SK-N-MC (cell line): ENCODE measurements around the gene MOB3B.

ENCODE experiments used
- DNase-seq: peaks from one replicate; pipeline ENCODE4 v3.0.0-alpha.2; 2011; ENCODE audit warnings: low read depth, low spot score
- H3K27ac ChIP-seq: fragments of 200-600 bp; sonication (generic); 2 replicates; pipeline ENCODE4 v1.5.1; 2016; ENCODE audit warnings: mixed run types
- H3K36me3 ChIP-seq: fragments of 200-600 bp; sonication (generic); 2 replicates; pipeline ENCODE4 v1.6.1; 2017; ENCODE audit warnings: antibody characterized with exemption, low read length, mixed read lengths; ENCODE audit not compliant: insufficient read depth
- H3K4me3 ChIP-seq: fragments of 200-600 bp; sonication (generic); 2 replicates; pipeline ENCODE4 v1.5.1; 2016
- H3K9ac ChIP-seq: fragments of 200-600 bp; sonication (generic); 2 replicates; pipeline ENCODE4 v1.8.0; 2017; ENCODE audit warnings: mixed run types, mixed read lengths; ENCODE audit not compliant: insufficient read length
- H3K9me3 ChIP-seq: fragments of 200-600 bp; sonication (generic); 2 replicates; pipeline ENCODE4 v1.6.1; 2017; ENCODE audit warnings: low read depth, mild to moderate bottlenecking, antibody characterized with exemption, low read length, moderate library complexity, mixed read lengths
- EZH2 ChIP-seq: fragments of 200-600 bp; sonication (generic); IDR thresholded peaks from one replicate; pipeline ENCODE4 v1.6.1; 2017; ENCODE audit warnings: antibody characterized with exemption
- FOXP2 ChIP-seq: optimal IDR thresholded peaks from 2 replicates; pipeline ENCODE3; 2011; ENCODE audit warnings: mild to moderate bottlenecking, moderate library complexity; ENCODE audit not compliant: insufficient read depth; ENCODE audit errors: extremely low read length, control extremely low read depth
- POLR2AphosphoS5 ChIP-seq: IDR thresholded peaks from 2 replicates; pipeline ENCODE4 v1.6.1; 2012; ENCODE audit warnings: mild to moderate bottlenecking, low read depth, low read length, borderline replicate concordance

MOB3B gene

DNA sequence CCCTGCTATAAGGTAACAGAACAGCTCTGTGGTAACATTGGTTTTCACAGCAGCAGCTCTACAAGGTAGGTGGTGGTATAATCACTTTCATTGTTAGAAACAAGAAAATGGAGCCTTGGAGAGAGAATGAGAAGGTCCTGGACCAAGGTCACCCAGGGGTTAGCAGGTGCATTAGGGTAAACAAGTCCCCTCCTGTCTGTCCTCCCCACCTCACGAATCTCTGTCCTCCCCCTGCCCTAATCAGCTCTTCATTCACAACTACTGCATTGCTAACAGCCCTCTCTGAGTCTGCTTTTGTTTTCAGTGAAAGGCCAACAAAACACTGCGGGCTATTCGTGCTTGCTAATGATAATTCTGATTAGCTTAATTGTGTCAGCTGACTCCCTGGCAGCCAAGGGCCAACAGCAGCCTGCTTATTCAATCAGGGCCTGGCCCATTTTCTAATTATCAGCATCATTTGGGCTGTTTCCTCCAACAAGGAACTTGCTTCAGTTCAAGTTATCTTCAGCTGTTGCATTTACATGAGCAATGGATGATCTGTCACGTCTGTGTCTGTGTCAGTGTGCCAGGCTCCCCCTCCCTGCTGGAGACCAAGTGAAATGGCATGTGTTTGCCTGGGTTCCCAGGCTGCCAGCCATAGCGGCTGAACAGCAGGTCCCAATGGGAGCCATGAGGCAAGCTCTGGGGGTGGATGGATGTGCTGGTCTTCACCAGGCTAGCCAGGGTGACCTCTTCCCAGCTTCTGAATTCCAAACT lies 176.0 kb downstream of the MOB3B start:
- no peak overlapping the region for H3K4me3 ChIP-seq
- no peaks in the 10 kb centered on the region for H3K9me3 ChIP-seq
- no peaks in the 10 kb centered on the region for H3K36me3 ChIP-seq
- no peak for TF ChIP-seq POLR2AphosphoS5
- no peak for TF ChIP-seq EZH2
- TF ChIP-seq FOXP2 = no peak
- H3K9ac ChIP-seq = no peak overlapping the region
- DNase-seq = no peak
- no peak overlapping the region for H3K27ac ChIP-seq

DNA sequence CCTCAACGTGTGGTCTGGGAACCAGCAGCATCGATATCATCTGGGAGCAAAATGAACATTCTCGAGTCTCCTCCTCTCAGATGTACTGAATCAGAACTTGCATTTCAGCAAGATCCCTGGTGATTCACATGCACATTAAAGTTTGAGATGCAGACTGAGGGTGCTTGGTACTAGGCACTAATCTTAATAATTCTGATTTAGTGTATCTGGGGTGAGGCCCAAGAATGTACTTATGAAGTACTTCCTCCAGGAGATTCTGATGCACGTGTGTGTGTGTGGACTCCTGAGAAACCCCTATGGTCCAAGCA lies 176.5 kb downstream of the MOB3B start:
- Histone ChIP-seq H3K36me3 (no peaks in the 10 kb centered on the region), H3K4me3 (no peak overlapping the region), H3K27ac (no peak overlapping the region), H3K9me3 (no peaks in the 10 kb centered on the region), H3K9ac (no peak overlapping the region)
- TF ChIP-seq POLR2AphosphoS5 = no peak
- TF ChIP-seq FOXP2 = no peak
- TF ChIP-seq EZH2 = no peak
- DNase-seq = no peak

DNA sequence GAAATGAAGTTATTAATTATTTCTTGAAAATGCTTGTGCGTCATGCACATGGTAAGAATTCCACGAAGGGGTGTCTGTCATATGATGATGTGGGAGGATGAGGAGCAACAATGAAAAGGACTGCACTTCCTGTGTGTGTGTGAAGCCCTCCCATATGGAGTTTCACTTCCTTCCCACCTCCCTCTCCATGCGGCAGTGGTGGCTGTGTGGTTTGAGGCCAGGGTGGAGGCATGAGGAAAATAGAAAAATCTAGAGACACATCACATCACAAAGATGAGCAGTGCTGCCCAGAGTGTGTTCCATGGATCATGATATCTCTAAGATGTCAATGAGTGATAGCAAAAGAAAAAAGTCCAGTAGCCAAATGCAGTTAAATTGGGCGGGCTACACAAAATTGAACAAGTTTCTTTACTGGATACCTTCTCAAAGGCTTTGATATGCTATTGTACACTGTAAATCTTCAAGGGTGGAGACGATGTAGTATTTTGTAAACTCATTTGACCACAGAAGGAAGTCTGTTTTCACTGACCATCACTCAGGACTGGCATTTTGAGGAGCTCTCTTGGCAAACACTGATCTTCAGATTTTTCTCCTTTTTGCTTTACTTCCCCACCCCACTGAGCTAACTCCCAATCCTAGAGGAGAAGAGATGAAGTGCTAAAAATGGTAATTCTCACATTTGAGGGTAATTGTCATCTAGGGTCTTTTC lies 177.0 kb downstream of the MOB3B start:
- no peak overlapping the region for H3K9ac ChIP-seq
- no peaks in the 10 kb centered on the region for H3K36me3 ChIP-seq
- no peaks in the 10 kb centered on the region for H3K9me3 ChIP-seq
- no peak for TF ChIP-seq POLR2AphosphoS5
- TF ChIP-seq EZH2 = no peak
- no peak for TF ChIP-seq FOXP2
- no peak overlapping the region for H3K4me3 ChIP-seq
- no peak for DNase-seq
- no peak overlapping the region for H3K27ac ChIP-seq

DNA sequence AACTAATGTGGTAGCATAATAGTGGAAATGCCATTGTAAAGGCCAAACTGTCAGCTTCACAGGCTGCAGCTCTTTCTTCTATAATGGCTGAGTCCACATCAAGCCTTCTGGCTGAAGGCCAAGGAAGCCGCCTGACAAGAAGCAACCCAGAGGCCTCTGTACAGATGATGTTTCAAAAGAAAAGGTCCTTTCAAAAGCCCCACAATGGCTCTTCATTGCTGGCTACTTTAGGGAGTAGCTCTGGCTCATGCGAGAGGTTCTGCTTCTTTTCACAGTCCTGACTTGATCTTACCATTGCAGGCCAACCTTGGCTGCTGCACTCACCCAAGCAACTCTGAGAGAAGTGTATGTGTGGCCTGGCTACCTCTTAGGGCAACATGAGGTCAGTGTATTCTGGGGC lies 178.2 kb downstream of the MOB3B start:
- no peak overlapping the region for H3K9ac ChIP-seq
- TF ChIP-seq FOXP2 = no peak
- TF ChIP-seq POLR2AphosphoS5 = no peak
- TF ChIP-seq EZH2 = no peak
- no peak overlapping the region for H3K4me3 ChIP-seq
- H3K27ac ChIP-seq = no peak overlapping the region
- no peak for DNase-seq
- no peaks in the 10 kb centered on the region for H3K36me3 ChIP-seq
- H3K9me3 ChIP-seq = no peaks in the 10 kb centered on the region

DNA sequence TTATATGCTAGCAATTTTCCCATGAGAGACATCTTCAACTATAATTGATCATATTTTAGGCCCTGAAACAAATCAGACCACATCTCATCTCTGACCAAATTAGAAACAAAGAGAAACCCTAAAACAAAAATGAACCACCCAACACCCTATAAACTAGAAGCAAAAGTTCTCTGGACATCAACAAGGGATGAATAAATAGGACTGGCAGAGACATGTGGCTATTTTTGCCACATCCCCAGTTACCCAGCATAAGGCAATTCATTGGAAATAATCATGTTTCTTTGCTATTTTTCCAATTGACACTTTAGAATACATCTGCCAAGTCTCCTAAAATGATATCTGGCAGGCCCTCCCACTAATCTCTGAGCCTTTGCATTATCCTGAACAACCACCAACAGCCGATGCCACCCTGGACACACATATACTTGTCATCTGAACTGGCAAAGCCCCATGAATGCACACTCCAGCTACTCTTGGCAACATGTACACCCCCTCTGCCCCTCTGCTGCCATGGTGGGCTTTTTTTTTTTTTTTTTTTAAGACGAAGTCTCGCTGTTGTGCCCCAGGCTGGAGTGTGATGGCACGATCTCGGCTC lies 179.1 kb downstream of the MOB3B start:
- TF ChIP-seq EZH2 = no peak
- no peak for TF ChIP-seq POLR2AphosphoS5
- no peak for TF ChIP-seq FOXP2
- Histone ChIP-seq H3K36me3 (no peaks in the 10 kb centered on the region), H3K9ac (no peak overlapping the region), H3K9me3 (no peaks in the 10 kb centered on the region), H3K27ac (no peak overlapping the region), H3K4me3 (no peak overlapping the region)
- DNase-seq = no peak

DNA sequence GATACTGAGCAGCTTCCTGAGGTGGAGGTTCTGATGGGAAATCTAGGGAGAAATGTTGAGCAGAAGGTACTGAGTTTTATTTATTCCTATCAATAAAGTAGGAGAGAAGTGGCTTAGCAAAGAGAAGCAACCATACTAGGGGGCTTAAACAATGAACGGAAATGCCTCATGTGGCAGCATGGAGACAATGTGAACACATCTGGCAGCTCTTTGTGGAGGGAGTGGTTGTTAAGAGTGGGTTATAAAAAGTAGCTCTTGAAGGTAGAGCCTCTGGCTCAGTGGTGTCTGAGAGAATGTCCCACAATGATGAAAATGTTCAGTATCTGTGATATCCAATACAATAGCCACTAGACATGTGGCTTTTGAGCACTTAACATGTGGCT lies 179.9 kb downstream of the MOB3B start:
- Histone ChIP-seq H3K4me3 (no peak overlapping the region), H3K9me3 (no peaks in the 10 kb centered on the region), H3K9ac (no peak overlapping the region), H3K36me3 (no peaks in the 10 kb centered on the region), H3K27ac (no peak overlapping the region)
- no peak for DNase-seq
- TF ChIP-seq FOXP2 (no peak), POLR2AphosphoS5 (no peak), EZH2 (no peak)

DNA sequence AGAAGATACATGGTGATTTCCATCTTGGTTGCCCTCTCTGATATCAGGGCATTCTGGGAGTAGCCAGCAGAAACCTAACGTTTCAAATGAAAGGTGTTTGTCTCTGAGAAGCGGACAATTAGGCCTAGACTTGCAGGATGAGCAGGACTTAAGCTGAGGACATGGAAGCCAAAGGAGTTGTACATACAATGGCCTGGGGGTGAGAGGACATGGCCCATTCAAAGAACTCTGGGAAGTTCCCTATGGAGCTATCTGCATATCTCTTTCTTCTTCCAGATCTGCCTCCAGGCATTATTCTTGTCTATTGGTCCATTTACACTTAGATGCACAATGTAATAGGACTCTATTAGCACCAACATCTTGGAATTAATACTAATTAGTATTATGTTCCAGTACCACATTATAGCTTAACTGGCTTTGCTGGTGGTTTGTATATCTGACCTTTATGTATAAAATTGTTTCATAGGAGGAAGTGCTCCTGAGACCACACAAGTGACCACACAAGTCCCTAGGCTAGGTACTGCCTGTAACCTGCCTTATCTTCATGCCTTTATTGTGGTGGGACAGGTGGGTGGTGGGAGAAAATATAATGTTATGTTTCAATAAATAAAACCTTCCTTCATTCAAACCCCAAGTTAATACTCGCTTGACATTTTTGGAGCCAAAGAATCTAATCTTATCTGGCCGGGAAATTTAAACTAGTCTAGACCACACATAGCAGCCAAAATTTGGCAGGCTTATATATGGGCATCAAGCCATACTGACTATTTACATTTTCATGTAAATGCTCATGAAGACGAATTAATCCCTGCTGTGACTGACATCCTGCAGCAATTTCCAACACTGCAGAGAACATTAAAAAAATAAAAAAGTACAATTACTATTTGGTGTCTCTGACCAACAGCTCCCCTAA lies 180.6 kb downstream of the MOB3B start:
- Histone ChIP-seq H3K4me3 (no peak overlapping the region), H3K9me3 (no peaks in the 10 kb centered on the region), H3K9ac (no peak overlapping the region), H3K36me3 (no peaks in the 10 kb centered on the region), H3K27ac (no peak overlapping the region)
- TF ChIP-seq POLR2AphosphoS5 = no peak
- DNase-seq = no peak

DNA sequence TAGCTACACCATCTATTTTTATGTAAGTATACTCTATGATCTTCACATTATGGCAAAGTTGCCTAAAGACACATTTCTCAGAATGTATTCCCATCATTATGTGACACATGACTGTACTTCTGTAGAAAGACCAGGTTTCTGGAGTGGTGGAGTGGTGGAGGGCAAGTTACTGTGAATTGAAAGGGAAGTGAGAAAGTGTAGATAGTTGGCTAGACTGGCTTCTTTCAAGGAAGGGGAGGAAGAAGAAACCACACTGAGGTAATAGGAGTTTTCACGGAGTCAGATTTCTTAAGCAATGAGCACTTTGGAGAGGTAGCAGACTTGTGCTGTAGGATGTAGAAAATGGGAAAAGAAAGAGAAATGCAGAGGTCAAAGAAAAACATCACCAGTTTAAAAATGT lies 181.7 kb downstream of the MOB3B start:
- Histone ChIP-seq H3K9ac (no peak overlapping the region), H3K36me3 (no peaks in the 10 kb centered on the region), H3K9me3 (no peaks in the 10 kb centered on the region), H3K27ac (no peak overlapping the region), H3K4me3 (no peak overlapping the region)
- no peak for DNase-seq
- TF ChIP-seq FOXP2 (no peak), EZH2 (no peak), POLR2AphosphoS5 (no peak)
